Liver (tissue), 9 donors: Measurements from ENCODE around the gene GFI1. TPM values are rescaled to one million over a fixed set of nuclear protein-coding genes. Genes with fewer than 3 reads are reported as not detected.

Experiments used
- DNase-seq: peaks from one replicate; pipeline ENCODE4 v3.0.0-alpha.2; 2017; ENCODE audit warnings: low spot score
- H3K27ac ChIP-seq, 2 donors: one replicate each; pipeline ENCODE4 v1.7.0; 2013; ENCODE audit warnings: inconsistent platforms in 2 of 2, low read length in 2 of 2, control low read depth in 1 of 2, low read depth in 1 of 2, mild to moderate bottlenecking in 1 of 2
- H3K27me3 ChIP-seq, 4 donors: one replicate each; pipeline versions ENCODE4 v1.6.1 to v1.7.0; 2013; ENCODE audit warnings: low read length in 3 of 4, inconsistent platforms in 1 of 4, mild to moderate bottlenecking in 1 of 4, moderate library complexity in 1 of 4; ENCODE audit not compliant: control insufficient read depth in 4 of 4, insufficient read depth in 4 of 4
- H3K36me3 ChIP-seq, 4 donors: one replicate each; pipeline versions ENCODE4 v1.6.1 to v1.7.0; 2013; ENCODE audit warnings: low read length in 3 of 4, mild to moderate bottlenecking in 3 of 4, low read depth in 1 of 4, moderate library complexity in 1 of 4; ENCODE audit not compliant: control insufficient read depth in 4 of 4, insufficient read depth in 3 of 4
- H3K4me1 ChIP-seq, 4 donors: one replicate each; pipeline versions ENCODE4 v1.6.1 to v1.7.0; 2013; ENCODE audit warnings: low read length in 3 of 4, mild to moderate bottlenecking in 3 of 4, moderate library complexity in 1 of 4; ENCODE audit not compliant: control insufficient read depth in 4 of 4, insufficient read depth in 4 of 4
- H3K4me3 ChIP-seq, 3 donors: one replicate each; pipeline versions ENCODE4 v1.6.1 to v1.7.0; 2013; ENCODE audit warnings: low read length in 3 of 3, control low read depth in 1 of 3, low read depth in 1 of 3, mild to moderate bottlenecking in 1 of 3
- H3K9ac ChIP-seq, 2 donors: one replicate each; pipeline ENCODE4 v1.7.0; 2013; ENCODE audit warnings: low read length in 2 of 2, mild to moderate bottlenecking in 2 of 2, moderate library complexity in 2 of 2, control low read depth in 1 of 2, low read depth in 1 of 2
- H3K9me3 ChIP-seq, 4 donors: one replicate each; pipeline versions ENCODE4 v1.6.1 to v1.7.0; 2013; ENCODE audit warnings: low read length in 3 of 4; ENCODE audit not compliant: control insufficient read depth in 4 of 4
- ATF3 ChIP-seq: IDR thresholded peaks from 2 replicates; pipeline ENCODE4 v1.6.1; 2016; ENCODE audit warnings: antibody characterized with exemption
- EGR1 ChIP-seq, 2 donors: IDR thresholded peaks; 2 replicates each; pipeline ENCODE4 v1.6.1; 2016 to 2018; ENCODE audit warnings: antibody characterized with exemption in 2 of 2, low read depth in 2 of 2
- FOXA1 ChIP-seq: IDR thresholded peaks from 2 replicates; pipeline ENCODE4 v1.6.1; 2016; ENCODE audit warnings: antibody characterized with exemption
- FOXA2 ChIP-seq: IDR thresholded peaks from 2 replicates; pipeline ENCODE4 v1.6.1; 2016; ENCODE audit warnings: antibody characterized with exemption
- GABPA ChIP-seq, 2 donors: IDR thresholded peaks in 1 of 2; conservative IDR thresholded peaks in 1 of 2; 2 replicates each; pipeline ENCODE4 v1.6.1; 2016; ENCODE audit warnings: antibody characterized with exemption in 2 of 2, mild to moderate bottlenecking in 1 of 2, moderate library complexity in 1 of 2
- HNF4G ChIP-seq: IDR thresholded peaks from 2 replicates; pipeline ENCODE4 v1.6.1; 2016; ENCODE audit warnings: antibody characterized with exemption
- JUND ChIP-seq, 2 donors: IDR thresholded peaks; 2 replicates each; pipeline ENCODE4 v1.6.1; 2016; ENCODE audit warnings: antibody characterized with exemption in 2 of 2
- MAX ChIP-seq: IDR thresholded peaks from 2 replicates; pipeline ENCODE4 v1.6.1; 2016; ENCODE audit warnings: antibody characterized with exemption
- NR2F2 ChIP-seq: IDR thresholded peaks from 2 replicates; pipeline ENCODE4 v1.6.1; 2016; ENCODE audit warnings: antibody characterized with exemption
- RAD21 ChIP-seq, 2 donors: IDR thresholded peaks; 2 replicates each; pipeline ENCODE4 v1.6.1; 2016; ENCODE audit warnings: antibody characterized with exemption in 2 of 2, mild to moderate bottlenecking in 2 of 2
- REST ChIP-seq: IDR thresholded peaks from 2 replicates; pipeline ENCODE4 v1.6.1; 2016; ENCODE audit warnings: antibody characterized with exemption, mild to moderate bottlenecking
- RXRA ChIP-seq, 2 donors: IDR thresholded peaks; 2 replicates each; pipeline ENCODE4 v1.6.1; 2017 to 2018; ENCODE audit warnings: antibody characterized with exemption in 2 of 2, mild to moderate bottlenecking in 1 of 2
- SP1 ChIP-seq: IDR thresholded peaks from 2 replicates; pipeline ENCODE4 v1.6.1; 2018; ENCODE audit warnings: antibody characterized with exemption, mild to moderate bottlenecking
- TAF1 ChIP-seq: conservative IDR thresholded peaks from 2 replicates; pipeline ENCODE4 v1.6.1; 2016; ENCODE audit warnings: antibody characterized with exemption, mild to moderate bottlenecking
- YY1 ChIP-seq: IDR thresholded peaks from 2 replicates; pipeline ENCODE4 v1.6.1; 2016; ENCODE audit warnings: antibody characterized with exemption, mild to moderate bottlenecking
- ZBTB33 ChIP-seq: IDR thresholded peaks from 2 replicates; pipeline ENCODE4 v1.6.1; 2016; ENCODE audit warnings: antibody characterized with exemption
- WGBS: extraction: QIAGEN DNeasy Blood & Tissue Kit; methylation state at CpG from one replicate; pipeline ENCODE4 v1.1.7; 2013; 5-methylcytosine and 5-hydroxymethylcytosine counted together
- polyA plus RNA-seq, 2 donors: library from polyadenylated mRNA; stranded (reverse) in 1 of 2; unstranded in 1 of 2; fragments of 200-250 nt in 1 of 2; fragments of >200 nt in 1 of 2; fragmentation: Nextera tagmentation in 1 of 2; extraction: Ambion mirVana in 1 of 2; gene quantifications; one replicate each; pipeline versions ENCODE4 v1.2.1 to v1.2.3, GENCODE V29; 2013 to 2015
- total RNA-seq, 2 donors: library from RNA; depleted of rRNA; stranded (reverse); fragments of >200 nt; gene quantifications; one replicate each; pipeline ENCODE4 v1.2.3, GENCODE V29; 2014
- donor health status: healthy.
- donor health status: healthy.
- donor health status: healthy.
- donor health status: healthy.
- donor health status: healthy.

Gene GFI1
- total and polyA plus RNA-seq, 4 donors: 0.22 to 3.9 (median 0.55) TPM

DNA sequence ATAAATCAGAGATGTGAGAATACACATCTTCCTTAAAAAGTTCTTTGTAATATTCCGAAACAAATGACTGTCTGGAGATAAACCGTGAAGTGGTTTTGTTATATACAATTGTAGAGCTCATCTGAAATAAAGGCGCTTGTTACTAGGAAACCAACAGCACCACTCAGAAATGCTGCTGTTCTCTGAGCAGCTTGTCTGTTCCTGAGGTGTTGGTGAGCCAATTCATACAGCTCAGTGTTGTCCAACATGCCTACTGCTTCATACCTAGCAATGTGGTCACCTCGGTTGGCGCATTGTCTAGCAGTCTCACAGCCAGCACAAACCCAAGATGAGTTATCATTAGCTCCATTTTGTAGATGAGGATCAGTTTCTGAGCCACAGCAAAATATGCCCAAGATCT lies 44.4 kb downstream of the GFI1 start:
- peaks cover 0 to 1% (median 0%) of the 10 kb centered on the region in 4 donors for H3K4me1 ChIP-seq
- no peak overlapping the region for H3K4me3 ChIP-seq
- 91% methylated on average over 5 of the region's 5 CpGs for WGBS

More for the DNA sequence above, 44.4 kb downstream of the GFI1 start:
- H3K27me3 ChIP-seq: no peaks in the 10 kb centered on the region
- no peak overlapping the region for H3K9ac ChIP-seq
- no peak for DNase-seq
- no peak overlapping the region for H3K27ac ChIP-seq
- no peaks in the 10 kb centered on the region for H3K36me3 ChIP-seq
- no peaks in the 10 kb centered on the region for H3K9me3 ChIP-seq
- TF ChIP-seq RXRA (IDR thresholded peaks at IDR 0.05): no peak
- no peak for TF ChIP-seq JUND (IDR thresholded peaks at IDR 0.05)
- TF ChIP-seq EGR1 (IDR thresholded peaks at IDR 0.05; ENCODE audit: low read depth in 2 of 2): no peak
- TF ChIP-seq NR2F2: no peak
- TF ChIP-seq REST: no peak
- no peak for TF ChIP-seq FOXA1
- TF ChIP-seq TAF1: no peak
- TF ChIP-seq ATF3: no peak
- TF ChIP-seq SP1: no peak
- no peak for TF ChIP-seq MAX
- no peak for TF ChIP-seq YY1
- no peak for TF ChIP-seq ZBTB33
- TF ChIP-seq FOXA2: no peak
- TF ChIP-seq RAD21 (IDR thresholded peaks at IDR 0.05): no peak
- TF ChIP-seq GABPA (IDR thresholded peaks at IDR 0.05 in 1 of 2, conservative IDR thresholded peaks at IDR 0.05 in 1 of 2): no peak
- no peak for TF ChIP-seq HNF4G
